ENCODE measurements around the gene CWH43.

Gene CWH43

DNA sequence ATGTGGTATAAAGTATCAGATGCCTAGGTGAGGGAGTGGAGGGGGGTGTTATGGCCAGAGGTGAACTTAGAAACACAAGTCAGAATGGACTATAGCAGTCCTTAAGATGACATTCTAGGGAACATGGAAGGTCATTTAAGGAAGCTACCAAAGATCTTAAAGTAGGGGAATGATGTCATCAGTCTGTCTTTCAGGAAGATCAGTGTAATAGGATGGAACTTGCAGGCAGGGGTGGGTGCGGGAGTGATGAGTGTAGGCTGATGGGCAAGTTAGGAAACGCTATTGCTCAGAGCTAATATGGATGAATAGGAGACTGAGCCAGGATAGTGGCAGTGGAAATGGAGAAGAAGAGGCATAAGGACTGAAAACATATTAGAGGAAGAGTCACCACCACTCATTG is 27.5 kb upstream of the CWH43 start:
- TF ChIP-seq, protein P1, sequence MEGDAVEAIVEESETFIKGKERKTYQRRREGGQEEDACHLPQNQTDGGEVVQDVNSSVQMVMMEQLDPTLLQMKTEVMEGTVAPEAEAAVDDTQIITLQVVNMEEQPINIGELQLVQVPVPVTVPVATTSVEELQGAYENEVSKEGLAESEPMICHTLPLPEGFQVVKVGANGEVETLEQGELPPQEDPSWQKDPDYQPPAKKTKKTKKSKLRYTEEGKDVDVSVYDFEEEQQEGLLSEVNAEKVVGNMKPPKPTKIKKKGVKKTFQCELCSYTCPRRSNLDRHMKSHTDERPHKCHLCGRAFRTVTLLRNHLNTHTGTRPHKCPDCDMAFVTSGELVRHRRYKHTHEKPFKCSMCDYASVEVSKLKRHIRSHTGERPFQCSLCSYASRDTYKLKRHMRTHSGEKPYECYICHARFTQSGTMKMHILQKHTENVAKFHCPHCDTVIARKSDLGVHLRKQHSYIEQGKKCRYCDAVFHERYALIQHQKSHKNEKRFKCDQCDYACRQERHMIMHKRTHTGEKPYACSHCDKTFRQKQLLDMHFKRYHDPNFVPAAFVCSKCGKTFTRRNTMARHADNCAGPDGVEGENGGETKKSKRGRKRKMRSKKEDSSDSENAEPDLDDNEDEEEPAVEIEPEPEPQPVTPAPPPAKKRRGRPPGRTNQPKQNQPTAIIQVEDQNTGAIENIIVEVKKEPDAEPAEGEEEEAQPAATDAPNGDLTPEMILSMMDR (IDR thresholded peaks at IDR 0.05; ENCODE audit: unreplicated experiment in 3 of 3) = no peak

DNA sequence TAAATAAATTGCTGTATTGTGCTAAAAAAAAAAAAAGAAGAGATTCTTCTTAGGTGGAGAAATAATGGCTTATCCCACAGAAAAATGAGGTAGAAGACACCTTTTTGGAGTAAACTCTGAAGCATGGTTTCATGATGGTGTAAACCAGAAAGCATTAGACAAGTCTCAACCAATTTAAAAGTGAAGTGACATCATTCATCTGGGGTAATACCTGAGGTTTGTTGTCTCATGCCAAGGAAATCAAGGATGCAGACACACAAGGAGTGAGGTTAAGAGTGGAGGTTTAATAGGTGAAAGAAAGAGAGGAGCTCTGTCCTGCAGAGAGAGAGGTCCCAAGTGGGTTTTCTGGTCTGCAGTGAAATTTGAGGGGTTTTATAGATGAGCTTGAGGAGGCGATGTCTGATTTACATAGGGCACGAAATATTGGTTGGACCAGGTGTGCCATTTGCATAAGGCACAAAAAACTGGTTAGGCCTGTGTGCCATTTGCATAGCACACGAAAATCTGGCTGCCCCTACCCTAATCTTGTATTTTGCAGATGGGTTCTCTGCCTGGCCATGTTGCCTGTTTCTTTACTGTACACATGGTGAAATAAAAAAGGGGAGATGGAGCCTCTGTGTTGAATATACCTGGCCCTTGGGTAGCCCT is 25.0 kb upstream of the CWH43 start:
- H3K36me3 Mint-ChIP-seq (ENCODE audit: low read depth) = no peaks in the 10 kb centered on the region
- H3K4me3 Mint-ChIP-seq = no peak overlapping the region
- no peaks in the 10 kb centered on the region for H3K4me1 Mint-ChIP-seq
- H3K27ac Mint-ChIP-seq = no peak overlapping the region
- H3K27me3 Mint-ChIP-seq (ENCODE audit: low read depth) = peaks cover 13% of the 10 kb centered on the region
- TF ChIP-seq, protein P1 (IDR thresholded peaks at IDR 0.05; ENCODE audit: unreplicated experiment in 3 of 3) = no peak
- H3K9me3 Mint-ChIP-seq = no peaks in the 10 kb centered on the region

More for the DNA sequence above, 27.5 kb upstream of the CWH43 start:
- H3K27ac Mint-ChIP-seq = no peak overlapping the region
- H3K4me1 Mint-ChIP-seq = no peaks in the 10 kb centered on the region
- no peaks in the 10 kb centered on the region for H3K36me3 Mint-ChIP-seq (ENCODE audit: low read depth)
- no peak overlapping the region for H3K4me3 Mint-ChIP-seq
- H3K9me3 Mint-ChIP-seq = no peaks in the 10 kb centered on the region
- H3K27me3 Mint-ChIP-seq (ENCODE audit: low read depth) = peaks cover 9% of the 10 kb centered on the region

DNA sequence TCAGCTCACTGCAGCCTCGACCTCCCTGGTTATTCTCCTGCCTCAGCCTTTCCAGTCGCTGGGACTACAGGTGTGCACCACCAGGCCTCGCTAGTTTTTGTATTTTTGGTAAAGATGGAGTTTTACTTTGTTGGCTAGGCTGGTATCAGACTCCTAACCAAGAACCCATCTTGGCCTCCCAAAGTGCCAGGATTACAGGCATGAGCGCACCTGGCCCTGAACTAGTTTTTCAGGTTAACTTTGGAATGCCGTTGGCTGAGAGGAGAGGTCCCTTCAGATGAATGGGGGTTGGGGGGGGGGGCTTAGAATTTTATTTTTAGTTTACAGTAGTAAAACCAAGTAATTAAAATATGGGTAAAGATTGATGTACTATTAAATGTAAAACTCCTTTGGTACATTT is 23.4 kb upstream of the CWH43 start:
- peaks cover 13% of the 10 kb centered on the region for H3K27me3 Mint-ChIP-seq (ENCODE audit: low read depth)
- no peak overlapping the region for H3K4me3 Mint-ChIP-seq
- no peaks in the 10 kb centered on the region for H3K4me1 Mint-ChIP-seq
- no peaks in the 10 kb centered on the region for H3K9me3 Mint-ChIP-seq
- H3K36me3 Mint-ChIP-seq (ENCODE audit: low read depth) = no peaks in the 10 kb centered on the region
- TF ChIP-seq, protein P1 (IDR thresholded peaks at IDR 0.05; ENCODE audit: unreplicated experiment in 3 of 3) = no peak
- H3K27ac Mint-ChIP-seq = no peak overlapping the region

DNA sequence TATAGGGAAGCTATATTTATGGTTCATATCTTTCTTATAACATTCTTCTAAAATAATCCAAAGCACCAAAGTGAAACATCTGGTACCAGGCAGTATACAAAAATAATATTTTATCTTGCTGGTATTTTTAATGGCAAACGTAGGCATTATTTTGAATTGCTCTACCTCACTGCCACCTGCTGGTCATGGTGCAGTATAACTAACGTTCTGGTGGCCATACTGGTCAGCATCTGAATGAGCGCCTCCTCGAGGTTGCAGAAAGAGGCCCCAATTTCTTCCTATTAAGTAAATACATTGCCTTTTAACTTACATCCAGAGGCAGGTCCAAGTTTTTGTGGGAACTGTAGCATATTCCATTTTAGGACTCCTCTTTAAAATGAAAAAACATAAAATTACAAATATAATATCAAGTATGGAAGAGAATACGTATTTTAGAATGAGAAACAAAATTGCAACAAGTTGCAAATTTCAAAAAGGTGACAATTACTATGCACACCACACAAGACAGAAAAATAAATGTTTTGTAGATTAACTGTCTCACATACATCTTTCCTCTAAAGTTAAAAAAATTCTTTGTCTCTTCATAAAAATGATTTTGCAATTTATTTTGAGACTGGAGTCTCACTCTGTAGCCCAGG is 22.9 kb upstream of the CWH43 start:
- H3K27me3 Mint-ChIP-seq (ENCODE audit: low read depth) = peaks cover 18% of the 10 kb centered on the region
- H3K4me1 Mint-ChIP-seq = no peaks in the 10 kb centered on the region
- H3K36me3 Mint-ChIP-seq (ENCODE audit: low read depth) = no peaks in the 10 kb centered on the region
- H3K27ac Mint-ChIP-seq = no peak overlapping the region
- TF ChIP-seq, protein P1 (IDR thresholded peaks at IDR 0.05; ENCODE audit: unreplicated experiment in 3 of 3) = peak; percentile 95 to 99 (median 98)
- no peaks in the 10 kb centered on the region for H3K9me3 Mint-ChIP-seq
- H3K4me3 Mint-ChIP-seq = no peak overlapping the region

DNA sequence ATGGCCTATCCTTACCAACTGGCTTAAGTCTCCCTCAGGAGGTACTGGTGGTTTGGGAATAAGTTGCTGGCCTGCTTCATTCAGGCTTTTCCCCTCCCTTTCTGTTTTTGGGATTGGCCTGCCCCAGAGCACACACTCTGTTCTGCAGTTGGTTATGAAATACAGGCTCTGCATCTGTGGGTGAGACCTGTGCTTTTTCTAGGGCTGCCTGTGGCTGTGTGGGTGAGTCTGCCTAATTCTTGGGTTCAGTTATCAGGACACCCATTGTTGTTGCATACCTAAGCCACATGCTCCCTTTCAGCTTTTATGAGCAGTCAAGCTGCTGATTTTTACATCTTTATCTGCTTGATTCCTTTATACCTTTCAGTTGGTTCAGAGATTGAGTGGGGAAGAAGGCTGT is 19.0 kb upstream of the CWH43 start:
- H3K4me1 Mint-ChIP-seq = no peaks in the 10 kb centered on the region
- no peak overlapping the region for H3K4me3 Mint-ChIP-seq
- no peaks in the 10 kb centered on the region for H3K9me3 Mint-ChIP-seq
- no peaks in the 10 kb centered on the region for H3K36me3 Mint-ChIP-seq (ENCODE audit: low read depth)
- peaks cover 17% of the 10 kb centered on the region for H3K27me3 Mint-ChIP-seq (ENCODE audit: low read depth)
- peak overlapping the region in 1 of 3 experiments; percentile 94 for H3K27ac Mint-ChIP-seq
- TF ChIP-seq, protein P1 (IDR thresholded peaks at IDR 0.05; ENCODE audit: unreplicated experiment in 3 of 3) = no peak

DNA sequence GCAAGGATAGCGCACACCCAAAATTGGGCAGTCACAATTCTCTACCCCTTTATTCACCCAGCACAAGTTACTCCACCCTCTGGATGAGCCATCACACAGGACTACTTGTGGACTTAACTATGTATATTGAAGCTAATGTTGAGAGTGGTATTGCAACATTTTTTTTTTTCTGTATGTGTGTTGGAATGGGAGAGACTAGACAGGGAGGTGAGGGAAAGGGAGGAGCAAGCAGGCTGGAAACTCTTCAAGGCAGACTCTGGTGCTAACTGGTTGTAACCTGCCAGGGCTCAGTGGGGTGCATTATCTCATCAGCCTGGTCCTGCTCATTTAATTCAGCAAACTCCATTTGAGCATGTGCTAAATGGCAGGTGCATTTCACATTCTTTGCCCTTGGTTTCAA is 18.4 kb upstream of the CWH43 start:
- H3K4me1 Mint-ChIP-seq = no peaks in the 10 kb centered on the region
- TF ChIP-seq, protein P1 (IDR thresholded peaks at IDR 0.05; ENCODE audit: unreplicated experiment in 3 of 3) = no peak
- no peaks in the 10 kb centered on the region for H3K36me3 Mint-ChIP-seq (ENCODE audit: low read depth)
- H3K9me3 Mint-ChIP-seq = no peaks in the 10 kb centered on the region
- H3K27me3 Mint-ChIP-seq (ENCODE audit: low read depth) = peaks cover 17% of the 10 kb centered on the region
- H3K4me3 Mint-ChIP-seq = no peak overlapping the region
- H3K27ac Mint-ChIP-seq = peak overlapping the region in 1 of 3 experiments; percentile 94
